ENCODE data around the gene PAN2.

GRCh38 chr12:56362130-56363059 is 28.6 kb upstream of the PAN2 start, which contains the start of gene APOF:
- TF ChIP-seq CTCF (IDR thresholded peaks at IDR 0.05; ENCODE audit: insufficient read depth, low read depth, low read length) (no peak), EZH2 (IDR thresholded peaks at IDR 0.05; ENCODE audit: insufficient read depth, low read length) (no peak)
